ENCODE measurements around the gene HOXD10. TPM values are rescaled to one million over a fixed set of nuclear protein-coding genes. Genes with fewer than 3 reads are reported as not detected.
A peak's percentile ranks its signal among the peaks of the same experiment; 100 is the strongest.

The HOXD10 gene
- total RNA-seq (not detected), total RNA-seq (0 to 0.08 (median 0) reads per million in 29 experiments)
- not detected for total RNA-seq (2013)

DNA sequence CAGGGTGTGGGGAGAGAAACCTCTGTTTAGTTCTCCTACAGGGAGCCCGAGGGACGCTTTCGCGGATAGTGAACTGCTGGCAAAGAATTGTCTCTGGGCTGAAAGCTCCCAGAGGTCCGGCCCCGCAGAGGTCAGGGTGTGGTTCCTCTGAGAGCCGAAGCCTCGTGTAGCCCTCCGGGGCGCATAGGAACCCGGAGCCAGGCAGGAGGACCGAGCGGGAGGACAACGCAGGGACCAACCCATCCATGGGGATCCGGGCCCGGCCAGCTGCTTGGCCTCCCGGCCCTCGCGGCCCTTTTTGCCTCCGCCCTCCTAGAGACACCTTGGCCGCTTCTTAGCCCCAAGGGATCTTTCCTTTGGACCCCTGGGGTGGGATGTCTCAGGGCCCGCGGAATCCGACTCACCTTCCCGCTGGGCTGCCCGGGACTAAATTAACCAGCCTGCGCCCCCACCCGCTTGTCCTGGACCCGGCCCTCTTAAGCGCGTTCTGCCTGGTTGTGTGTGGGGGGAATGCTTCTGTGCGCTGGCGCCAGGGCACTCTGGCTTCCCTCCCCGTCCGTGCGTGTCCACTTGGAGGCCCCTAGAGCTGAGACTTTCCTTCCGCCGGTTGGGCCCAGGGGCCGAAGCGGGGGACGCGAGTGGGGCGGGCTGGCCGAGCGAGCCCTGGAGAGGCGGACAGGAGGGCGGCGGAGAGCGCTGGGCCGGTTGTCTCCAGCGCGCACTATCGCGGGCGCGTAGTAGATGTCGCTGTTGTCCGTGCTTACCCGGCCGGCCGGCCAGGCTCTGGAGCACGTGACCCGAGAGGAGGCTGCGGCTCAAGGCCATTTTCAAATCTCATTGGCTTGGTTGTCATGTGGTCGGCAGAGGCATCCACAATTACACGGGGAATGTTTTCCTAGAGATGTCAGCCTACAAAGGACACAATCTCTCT is at the start of gene HOXD10:
Gene HOXD10 (plus strand): TSS at position 896 of the 931 bp plus-strand sequence. CDS start 56 bp downstream, outside the sequence.
- no peak within 1 kb of the TSS for H3K27ac Mint-ChIP-seq
- peaks cover 3% of the 10 kb centered on the region for H3K36me3 Mint-ChIP-seq
- H3K4me3 Mint-ChIP-seq = peak within 1 kb of the TSS in 1 of 3 donors; percentile 36
- Histone ChIP-seq H3K4me3 (ENCODE audit: control insufficient read depth in 1 of 2, extremely low read depth in 1 of 2, low read length in 1 of 2) (no peak within 1 kb of the TSS), H3K36me3 (ENCODE audit: control insufficient read depth in 2 of 2, extremely low read depth in 1 of 2, insufficient read depth in 1 of 2, low read length in 1 of 2) (no peaks in the 10 kb centered on the region), H3K9me3 (no peaks in the 10 kb centered on the region), H3K27ac (ENCODE audit: low read length) (no peak within 1 kb of the TSS), H3K4me1 (ENCODE audit: control insufficient read depth in 1 of 2, extremely low read depth in 1 of 2, insufficient read depth in 2 of 2, low read length in 2 of 2) (peaks cover 0 to 6% of the 10 kb centered on the region in 2 experiments), H3K27me3 (replicated peaks in 1 of 2; ENCODE audit: control insufficient read depth in 2 of 2, extremely low read depth in 1 of 2, insufficient read depth in 2 of 2, low read length in 1 of 2) (peaks cover 36 to 84% of the 10 kb centered on the region in 2 experiments)
- CTCF ChIA-PET = no interaction called here
- 15% methylated on average over 65 of the region's 66 CpGs for WGBS (ENCODE audit: insufficient coverage)
- peaks cover 78 to 93% of the 10 kb centered on the region in 2 donors for H3K27me3 Mint-ChIP-seq
- no peak for ATAC-seq (replicated peaks in 1 of 4)
- POLR2A ChIA-PET = no interaction called here
- peaks cover 2 to 3% (median 3%) of the 10 kb centered on the region in 3 donors for H3K9me3 Mint-ChIP-seq
- peaks cover 5 to 11% (median 5%) of the 10 kb centered on the region in 3 donors for H3K4me1 Mint-ChIP-seq
- no peak for DNase-seq

DNA sequence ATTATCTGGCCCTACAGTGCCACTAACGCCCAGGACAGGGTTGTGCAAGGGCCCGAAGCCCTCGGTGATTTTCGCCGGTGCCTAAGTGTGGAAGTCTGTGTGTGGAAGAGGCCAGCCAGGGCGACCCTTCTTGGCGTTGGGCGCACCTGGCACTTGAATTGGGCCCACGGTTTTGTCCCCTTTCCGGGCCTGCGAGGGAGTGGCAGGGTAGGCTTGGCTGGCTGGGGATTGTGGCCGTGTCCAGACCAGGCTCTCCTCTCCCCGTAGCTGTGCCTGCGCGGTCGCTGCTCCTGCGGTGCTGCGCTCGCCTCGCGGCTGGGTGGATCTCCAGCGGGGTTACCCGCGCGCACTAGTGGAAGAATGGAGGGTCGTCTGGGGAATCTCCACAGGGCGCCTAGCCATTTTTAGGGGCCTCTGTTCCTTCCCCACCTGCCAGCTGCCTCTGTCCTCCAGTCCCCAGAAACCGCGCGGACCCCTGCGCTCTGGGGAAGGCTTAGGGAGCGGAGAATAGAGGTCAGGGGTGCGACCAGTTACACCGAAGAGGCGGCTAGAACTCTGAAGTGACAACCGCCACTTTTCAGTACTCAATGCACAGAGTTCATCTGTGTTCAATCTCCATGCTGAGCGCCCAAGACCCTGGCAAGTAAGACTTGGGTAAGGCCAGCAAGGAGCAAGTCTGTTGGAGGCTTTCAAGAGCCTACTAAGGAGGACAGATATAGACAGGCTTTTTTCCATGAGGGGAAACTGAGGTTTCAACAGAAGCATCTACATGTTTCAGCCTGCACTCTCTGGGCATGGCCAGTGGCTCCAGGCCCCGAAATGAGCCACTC is 48.8 kb upstream of the HOXD10 start:
- ChIA-PET CTCF (no interaction called here), POLR2A (no interaction called here)
- no peaks in the 10 kb centered on the region for H3K36me3 ChIP-seq (ENCODE audit: control insufficient read depth in 2 of 2, extremely low read depth in 1 of 2, insufficient read depth in 1 of 2, low read length in 1 of 2)
- H3K27me3 ChIP-seq (replicated peaks in 1 of 2; ENCODE audit: control insufficient read depth in 2 of 2, extremely low read depth in 1 of 2, insufficient read depth in 2 of 2, low read length in 1 of 2) = peaks cover 29 to 72% of the 10 kb centered on the region in 2 experiments
- H3K27ac ChIP-seq (ENCODE audit: low read length) = no peak overlapping the region
- ATAC-seq (replicated peaks in 1 of 4) = no peak
- 10% methylated on average over 22 of the region's 38 CpGs for WGBS (ENCODE audit: insufficient coverage)
- peaks cover 10 to 16% (median 12%) of the 10 kb centered on the region in 3 donors for H3K4me1 Mint-ChIP-seq
- H3K36me3 Mint-ChIP-seq = no peaks in the 10 kb centered on the region
- H3K4me3 Mint-ChIP-seq = peak overlapping the region in 1 of 3 donors; percentile 8
- peaks cover 72 to 74% of the 10 kb centered on the region in 2 donors for H3K27me3 Mint-ChIP-seq
- H3K9me3 Mint-ChIP-seq = no peaks in the 10 kb centered on the region
- no peak overlapping the region for H3K4me3 ChIP-seq (ENCODE audit: control insufficient read depth in 1 of 2, extremely low read depth in 1 of 2, low read length in 1 of 2)
- H3K27ac Mint-ChIP-seq = no peak overlapping the region
- DNase-seq = no peak
- H3K9me3 ChIP-seq = no peaks in the 10 kb centered on the region
- H3K4me1 ChIP-seq (ENCODE audit: control insufficient read depth in 1 of 2, extremely low read depth in 1 of 2, insufficient read depth in 2 of 2, low read length in 2 of 2) = peaks cover 0 to 13% of the 10 kb centered on the region in 2 experiments

DNA sequence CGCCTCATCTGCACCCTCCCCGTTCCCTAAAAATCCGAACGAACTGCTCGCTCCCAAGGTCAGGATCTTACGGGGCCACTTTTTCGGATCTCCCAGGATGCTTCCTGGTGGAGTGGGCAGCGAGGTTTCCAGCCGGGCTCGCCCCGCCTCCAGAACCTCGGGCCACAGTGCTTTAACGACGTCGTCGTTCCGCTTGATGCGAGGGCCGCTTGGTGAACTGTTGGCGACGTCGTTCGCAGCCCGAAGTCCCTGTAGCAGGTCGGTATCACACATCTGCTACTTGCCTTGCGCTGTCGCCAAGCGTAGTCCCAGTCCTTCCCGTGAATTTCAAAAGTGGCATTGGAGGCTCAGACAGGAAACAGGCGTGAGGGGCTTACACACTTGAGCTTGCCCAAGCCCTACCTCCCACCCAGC is 48.2 kb upstream of the HOXD10 start:
- Histone ChIP-seq H3K36me3 (ENCODE audit: control insufficient read depth in 2 of 2, extremely low read depth in 1 of 2, insufficient read depth in 1 of 2, low read length in 1 of 2) (no peaks in the 10 kb centered on the region), H3K4me1 (ENCODE audit: control insufficient read depth in 1 of 2, extremely low read depth in 1 of 2, insufficient read depth in 2 of 2, low read length in 2 of 2) (peaks cover 0 to 13% of the 10 kb centered on the region in 2 experiments), H3K27me3 (replicated peaks in 1 of 2; ENCODE audit: control insufficient read depth in 2 of 2, extremely low read depth in 1 of 2, insufficient read depth in 2 of 2, low read length in 1 of 2) (peaks cover 33 to 78% of the 10 kb centered on the region in 2 experiments), H3K9me3 (no peaks in the 10 kb centered on the region), H3K4me3 (ENCODE audit: control insufficient read depth in 1 of 2, extremely low read depth in 1 of 2, low read length in 1 of 2) (no peak overlapping the region), H3K27ac (ENCODE audit: low read length) (no peak overlapping the region)
- DNase-seq (no peak), ATAC-seq (replicated peaks in 1 of 4) (no peak)
- peaks cover 10 to 16% (median 12%) of the 10 kb centered on the region in 3 donors for H3K4me1 Mint-ChIP-seq
- ChIA-PET CTCF (no interaction called here), POLR2A (no interaction called here)
- peaks cover 72 to 79% of the 10 kb centered on the region in 2 donors for H3K27me3 Mint-ChIP-seq
- no peaks in the 10 kb centered on the region for H3K9me3 Mint-ChIP-seq
- no peaks in the 10 kb centered on the region for H3K36me3 Mint-ChIP-seq
- no peak overlapping the region for H3K27ac Mint-ChIP-seq
- 12% methylated on average over 25 of the region's 30 CpGs for WGBS (ENCODE audit: insufficient coverage)
- H3K4me3 Mint-ChIP-seq = no peak overlapping the region

DNA sequence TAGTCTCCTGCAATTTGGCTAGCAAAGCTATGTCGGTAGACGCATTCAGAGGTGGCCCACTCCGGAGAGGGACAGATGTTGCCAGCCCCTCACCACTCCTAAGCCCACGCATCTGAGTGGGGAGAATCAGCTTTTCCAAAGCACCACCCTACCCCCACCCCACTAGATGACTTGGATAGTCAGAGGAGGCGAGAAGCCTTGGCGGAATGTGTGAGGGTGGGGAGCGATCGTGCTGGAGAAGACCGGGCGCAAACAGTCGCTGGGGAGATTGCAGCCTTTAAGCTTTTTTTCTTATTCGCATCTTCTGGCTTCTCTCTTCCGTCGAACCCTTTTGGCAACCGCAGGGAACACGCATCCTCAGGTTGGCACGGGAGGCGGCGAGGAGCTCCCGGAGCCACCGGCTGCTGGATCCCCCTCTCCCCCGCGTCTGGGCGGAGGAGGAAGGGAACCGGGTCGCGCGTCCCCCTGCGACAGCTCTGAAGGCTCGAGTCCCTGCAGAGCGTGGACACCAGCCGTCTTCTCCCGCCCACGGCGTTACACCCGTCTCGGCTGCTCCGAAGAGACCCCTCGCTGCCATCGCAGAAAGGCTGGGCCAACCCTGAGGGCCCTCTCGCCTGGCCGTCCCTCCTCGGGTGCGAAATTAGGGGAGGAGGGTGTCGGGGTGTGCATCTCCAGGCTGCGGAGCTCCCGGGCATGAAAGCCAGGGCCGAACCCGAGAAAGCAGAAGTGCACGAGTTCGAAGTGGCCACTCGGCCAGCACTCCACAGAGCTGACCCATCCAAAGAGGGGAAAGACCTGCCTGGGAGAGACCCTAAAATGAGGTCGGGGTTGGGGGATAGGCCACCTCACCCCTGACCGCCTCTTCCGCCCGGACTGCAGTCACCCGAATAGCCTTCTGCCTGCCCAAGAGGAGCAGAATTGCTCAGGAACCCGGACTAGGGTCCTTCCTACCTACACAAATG is 45.0 kb upstream of the HOXD10 start:
- H3K9me3 Mint-ChIP-seq = peaks cover 7 to 8% (median 8%) of the 10 kb centered on the region in 3 donors
- no peaks in the 10 kb centered on the region for H3K36me3 Mint-ChIP-seq
- ATAC-seq (replicated peaks in 1 of 4) (no peak), DNase-seq (no peak)
- Histone ChIP-seq H3K27me3 (replicated peaks in 1 of 2; ENCODE audit: control insufficient read depth in 2 of 2, extremely low read depth in 1 of 2, insufficient read depth in 2 of 2, low read length in 1 of 2) (peaks cover 38 to 84% of the 10 kb centered on the region in 2 experiments), H3K4me1 (ENCODE audit: control insufficient read depth in 1 of 2, extremely low read depth in 1 of 2, insufficient read depth in 2 of 2, low read length in 2 of 2) (peaks cover 0 to 13% of the 10 kb centered on the region in 2 experiments), H3K9me3 (peaks cover 2% of the 10 kb centered on the region), H3K4me3 (ENCODE audit: control insufficient read depth in 1 of 2, extremely low read depth in 1 of 2, low read length in 1 of 2) (peak overlapping the region in 1 of 2 donors; percentile 5), H3K36me3 (ENCODE audit: control insufficient read depth in 2 of 2, extremely low read depth in 1 of 2, insufficient read depth in 1 of 2, low read length in 1 of 2) (no peaks in the 10 kb centered on the region), H3K27ac (ENCODE audit: low read length) (no peak overlapping the region)
- peaks cover 10 to 14% (median 12%) of the 10 kb centered on the region in 3 donors for H3K4me1 Mint-ChIP-seq
- POLR2A ChIA-PET = no interaction called here
- no peak overlapping the region for H3K4me3 Mint-ChIP-seq
- H3K27me3 Mint-ChIP-seq = peaks cover 76 to 90% of the 10 kb centered on the region in 2 donors
- CTCF ChIA-PET = no interaction called here
- WGBS (ENCODE audit: insufficient coverage) = 15% methylated on average over 52 of the region's 58 CpGs
- H3K27ac Mint-ChIP-seq = no peak overlapping the region

DNA sequence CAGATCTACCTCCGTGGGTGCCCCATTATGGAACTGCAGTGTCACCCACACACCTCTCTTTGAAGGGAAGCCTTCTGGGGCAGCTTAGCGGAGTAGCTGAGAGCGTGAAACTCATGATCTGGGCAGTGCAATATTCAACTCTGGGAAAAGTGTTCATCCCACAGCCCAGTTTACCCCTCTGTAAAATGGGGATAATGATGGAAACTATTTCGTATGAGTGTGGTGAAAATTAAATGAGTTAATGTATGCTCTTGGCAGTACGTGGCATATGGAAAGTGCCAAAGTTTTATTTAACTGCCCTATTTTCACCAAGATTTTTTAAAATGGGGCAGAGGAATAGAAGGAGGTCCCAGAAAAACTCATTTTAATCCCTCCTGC is 44.3 kb upstream of the HOXD10 start:
- peak overlapping the region in 1 of 2 donors; percentile 5 for H3K4me3 ChIP-seq (ENCODE audit: control insufficient read depth in 1 of 2, extremely low read depth in 1 of 2, low read length in 1 of 2)
- ATAC-seq (replicated peaks in 1 of 4) (no peak), DNase-seq (no peak)
- peaks cover 83 to 94% of the 10 kb centered on the region in 2 donors for H3K27me3 Mint-ChIP-seq
- H3K27ac Mint-ChIP-seq = no peak overlapping the region
- H3K9me3 Mint-ChIP-seq = peaks cover 7 to 9% (median 8%) of the 10 kb centered on the region in 3 donors
- no peaks in the 10 kb centered on the region for H3K36me3 ChIP-seq (ENCODE audit: control insufficient read depth in 2 of 2, extremely low read depth in 1 of 2, insufficient read depth in 1 of 2, low read length in 1 of 2)
- WGBS (ENCODE audit: insufficient coverage) = no CpG with 5 or more reads among the region's 5 CpGs
- no peaks in the 10 kb centered on the region for H3K36me3 Mint-ChIP-seq
- CTCF ChIA-PET = no interaction called here
- H3K9me3 ChIP-seq = peaks cover 2% of the 10 kb centered on the region
- peaks cover 38 to 77% of the 10 kb centered on the region in 2 experiments for H3K27me3 ChIP-seq (replicated peaks in 1 of 2; ENCODE audit: control insufficient read depth in 2 of 2, extremely low read depth in 1 of 2, insufficient read depth in 2 of 2, low read length in 1 of 2)
- no peak overlapping the region for H3K4me3 Mint-ChIP-seq
- H3K4me1 ChIP-seq (ENCODE audit: control insufficient read depth in 1 of 2, extremely low read depth in 1 of 2, insufficient read depth in 2 of 2, low read length in 2 of 2) = peaks cover 0 to 7% of the 10 kb centered on the region in 2 experiments
- no peak overlapping the region for H3K27ac ChIP-seq (ENCODE audit: low read length)
- POLR2A ChIA-PET = no interaction called here
- peaks cover 8 to 12% (median 11%) of the 10 kb centered on the region in 3 donors for H3K4me1 Mint-ChIP-seq

All from T-cell (primary cell).